Measurements from ENCODE around the gene FAM13A.

The FAM13A gene

DNA sequence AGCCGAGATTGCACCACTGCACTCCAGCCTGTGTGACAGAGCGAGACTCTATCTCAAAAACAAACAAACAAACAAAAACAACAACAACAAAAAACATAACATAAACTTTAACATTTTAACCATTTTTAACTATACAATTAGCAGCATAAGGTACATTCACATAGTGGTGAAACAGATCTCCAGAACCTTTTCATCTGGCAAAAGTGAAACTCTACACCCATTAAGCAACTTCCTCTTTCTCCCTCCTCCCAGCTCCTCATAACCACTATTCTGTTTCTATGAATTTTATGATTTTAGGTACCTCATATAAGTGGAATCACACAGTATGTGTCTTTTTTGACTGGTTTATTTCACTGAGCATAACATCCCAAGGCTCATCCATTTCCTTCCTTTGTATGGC, 103.6 kb downstream of the FAM13A start:
- Histone ChIP-seq H3K4me3 (replicated peaks; ENCODE audit: insufficient read depth, low read length) (no peak overlapping the region), H3K27ac (replicated peaks) (no peak overlapping the region), H3K27me3 (ENCODE audit: insufficient read depth, poor library complexity, severe bottlenecking) (no peaks in the 10 kb centered on the region)
- TF ChIP-seq SPI1 (IDR thresholded peaks at IDR 0.05; ENCODE audit: borderline replicate concordance, low read depth): peak; percentile 59; the same call in 1 of the 2 replicates
- no peak for TF ChIP-seq POLR2AphosphoS5 (IDR thresholded peaks at IDR 0.05; ENCODE audit: low read depth)
- peak in 1 of 2 experiments; percentile 25 for DNase-seq (ENCODE audit: low read depth in 1 of 2, low spot score in 1 of 2)

DNA sequence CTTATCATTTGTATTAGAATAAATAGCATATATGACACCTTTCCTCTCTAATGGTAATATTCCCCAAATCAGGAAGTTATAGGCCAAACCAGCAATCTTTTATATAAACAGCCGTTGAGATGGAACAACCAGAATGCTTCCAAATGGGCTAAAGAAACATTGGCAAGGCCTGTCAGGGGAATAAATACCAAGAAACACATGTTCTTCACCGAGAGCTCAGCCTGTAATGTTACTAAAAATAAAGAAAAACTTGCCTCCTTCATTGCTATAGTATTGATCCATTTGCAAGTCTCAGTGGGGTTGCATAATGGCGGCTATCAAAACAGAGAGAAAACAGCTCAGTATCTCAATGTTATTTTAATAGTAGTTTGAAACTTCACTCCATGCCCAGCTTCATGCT, 104.9 kb downstream of the FAM13A start:
- TF ChIP-seq POLR2AphosphoS5 (IDR thresholded peaks at IDR 0.05; ENCODE audit: low read depth) (no peak), SPI1 (IDR thresholded peaks at IDR 0.05; ENCODE audit: borderline replicate concordance, low read depth) (no peak), GABPA (IDR thresholded peaks at IDR 0.05; ENCODE audit: low read depth) (no peak)
- TF ChIP-seq, protein P1, sequence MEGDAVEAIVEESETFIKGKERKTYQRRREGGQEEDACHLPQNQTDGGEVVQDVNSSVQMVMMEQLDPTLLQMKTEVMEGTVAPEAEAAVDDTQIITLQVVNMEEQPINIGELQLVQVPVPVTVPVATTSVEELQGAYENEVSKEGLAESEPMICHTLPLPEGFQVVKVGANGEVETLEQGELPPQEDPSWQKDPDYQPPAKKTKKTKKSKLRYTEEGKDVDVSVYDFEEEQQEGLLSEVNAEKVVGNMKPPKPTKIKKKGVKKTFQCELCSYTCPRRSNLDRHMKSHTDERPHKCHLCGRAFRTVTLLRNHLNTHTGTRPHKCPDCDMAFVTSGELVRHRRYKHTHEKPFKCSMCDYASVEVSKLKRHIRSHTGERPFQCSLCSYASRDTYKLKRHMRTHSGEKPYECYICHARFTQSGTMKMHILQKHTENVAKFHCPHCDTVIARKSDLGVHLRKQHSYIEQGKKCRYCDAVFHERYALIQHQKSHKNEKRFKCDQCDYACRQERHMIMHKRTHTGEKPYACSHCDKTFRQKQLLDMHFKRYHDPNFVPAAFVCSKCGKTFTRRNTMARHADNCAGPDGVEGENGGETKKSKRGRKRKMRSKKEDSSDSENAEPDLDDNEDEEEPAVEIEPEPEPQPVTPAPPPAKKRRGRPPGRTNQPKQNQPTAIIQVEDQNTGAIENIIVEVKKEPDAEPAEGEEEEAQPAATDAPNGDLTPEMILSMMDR (IDR thresholded peaks at IDR 0.05; ENCODE audit: insufficient read depth, low read length): no peak
- TF ChIP-seq, protein P2, sequence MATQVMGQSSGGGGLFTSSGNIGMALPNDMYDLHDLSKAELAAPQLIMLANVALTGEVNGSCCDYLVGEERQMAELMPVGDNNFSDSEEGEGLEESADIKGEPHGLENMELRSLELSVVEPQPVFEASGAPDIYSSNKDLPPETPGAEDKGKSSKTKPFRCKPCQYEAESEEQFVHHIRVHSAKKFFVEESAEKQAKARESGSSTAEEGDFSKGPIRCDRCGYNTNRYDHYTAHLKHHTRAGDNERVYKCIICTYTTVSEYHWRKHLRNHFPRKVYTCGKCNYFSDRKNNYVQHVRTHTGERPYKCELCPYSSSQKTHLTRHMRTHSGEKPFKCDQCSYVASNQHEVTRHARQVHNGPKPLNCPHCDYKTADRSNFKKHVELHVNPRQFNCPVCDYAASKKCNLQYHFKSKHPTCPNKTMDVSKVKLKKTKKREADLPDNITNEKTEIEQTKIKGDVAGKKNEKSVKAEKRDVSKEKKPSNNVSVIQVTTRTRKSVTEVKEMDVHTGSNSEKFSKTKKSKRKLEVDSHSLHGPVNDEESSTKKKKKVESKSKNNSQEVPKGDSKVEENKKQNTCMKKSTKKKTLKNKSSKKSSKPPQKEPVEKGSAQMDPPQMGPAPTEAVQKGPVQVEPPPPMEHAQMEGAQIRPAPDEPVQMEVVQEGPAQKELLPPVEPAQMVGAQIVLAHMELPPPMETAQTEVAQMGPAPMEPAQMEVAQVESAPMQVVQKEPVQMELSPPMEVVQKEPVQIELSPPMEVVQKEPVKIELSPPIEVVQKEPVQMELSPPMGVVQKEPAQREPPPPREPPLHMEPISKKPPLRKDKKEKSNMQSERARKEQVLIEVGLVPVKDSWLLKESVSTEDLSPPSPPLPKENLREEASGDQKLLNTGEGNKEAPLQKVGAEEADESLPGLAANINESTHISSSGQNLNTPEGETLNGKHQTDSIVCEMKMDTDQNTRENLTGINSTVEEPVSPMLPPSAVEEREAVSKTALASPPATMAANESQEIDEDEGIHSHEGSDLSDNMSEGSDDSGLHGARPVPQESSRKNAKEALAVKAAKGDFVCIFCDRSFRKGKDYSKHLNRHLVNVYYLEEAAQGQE (IDR thresholded peaks at IDR 0.05; ENCODE audit: insufficient replicate concordance, low read depth): no peak
- DNase-seq (ENCODE audit: low read depth in 1 of 2, low spot score in 1 of 2): no peak
- no peak overlapping the region for H3K27ac ChIP-seq (replicated peaks)
- no peaks in the 10 kb centered on the region for H3K27me3 ChIP-seq (ENCODE audit: insufficient read depth, poor library complexity, severe bottlenecking)
- no peak overlapping the region for H3K4me3 ChIP-seq (replicated peaks; ENCODE audit: insufficient read depth, low read length)

DNA sequence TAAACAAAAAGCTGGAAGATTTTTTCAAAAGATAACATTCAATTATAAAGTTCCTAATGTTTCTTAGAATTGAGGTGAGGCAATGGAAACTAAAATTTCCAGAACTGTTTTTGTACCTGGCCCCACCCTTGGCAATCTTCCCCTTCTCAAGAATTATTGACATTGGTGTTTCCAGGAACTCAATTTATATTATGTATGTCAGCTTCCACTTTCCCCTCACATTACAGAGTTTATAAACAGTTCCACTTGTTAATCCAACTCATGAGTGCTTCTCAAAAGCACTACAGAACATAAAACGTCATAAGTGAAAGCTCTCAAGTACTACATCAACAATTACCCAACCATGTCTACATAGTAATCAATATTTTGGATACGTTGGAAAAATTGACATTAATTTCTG, 107.4 kb downstream of the FAM13A start:
- DNase-seq (ENCODE audit: low read depth in 1 of 2, low spot score in 1 of 2): no peak
- TF ChIP-seq, protein P2 (IDR thresholded peaks at IDR 0.05; ENCODE audit: insufficient replicate concordance, low read depth): no peak
- TF ChIP-seq, protein P1 (IDR thresholded peaks at IDR 0.05; ENCODE audit: insufficient read depth, low read length): no peak
- TF ChIP-seq SPI1 (IDR thresholded peaks at IDR 0.05; ENCODE audit: borderline replicate concordance, low read depth) (no peak), POLR2AphosphoS5 (IDR thresholded peaks at IDR 0.05; ENCODE audit: low read depth) (no peak), GABPA (IDR thresholded peaks at IDR 0.05; ENCODE audit: low read depth) (no peak)

DNA sequence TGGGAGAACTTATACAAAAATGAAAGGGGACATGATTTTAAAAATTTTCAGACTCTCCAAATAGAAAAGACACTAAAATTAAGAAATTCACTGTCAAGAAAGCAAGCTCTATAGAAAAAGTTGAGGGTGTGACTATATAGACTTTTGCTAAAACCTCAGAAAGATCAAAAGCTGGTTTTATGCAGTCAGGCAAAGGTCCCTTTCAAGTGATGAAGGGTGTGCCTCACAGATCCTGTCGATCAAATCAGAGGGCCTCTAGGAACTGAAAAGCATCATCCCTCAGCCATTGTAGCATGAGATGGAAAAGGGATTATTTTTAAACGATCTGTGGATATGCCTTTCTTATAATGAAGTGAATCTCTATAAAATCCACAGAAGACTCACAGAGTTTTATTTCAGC, 116.5 kb downstream of the FAM13A start:
- no peak for DNase-seq (ENCODE audit: low read depth in 1 of 2, low spot score in 1 of 2)
- Histone ChIP-seq H3K4me3 (replicated peaks; ENCODE audit: insufficient read depth, low read length) (no peak overlapping the region), H3K27me3 (ENCODE audit: insufficient read depth, poor library complexity, severe bottlenecking) (no peaks in the 10 kb centered on the region), H3K27ac (replicated peaks) (no peak overlapping the region)
- TF ChIP-seq POLR2AphosphoS5 (IDR thresholded peaks at IDR 0.05; ENCODE audit: low read depth) (no peak), SPI1 (IDR thresholded peaks at IDR 0.05; ENCODE audit: borderline replicate concordance, low read depth) (no peak), GABPA (IDR thresholded peaks at IDR 0.05; ENCODE audit: low read depth) (no peak)
- TF ChIP-seq, protein P1 (IDR thresholded peaks at IDR 0.05; ENCODE audit: insufficient read depth, low read length): no peak
- TF ChIP-seq, protein P2 (IDR thresholded peaks at IDR 0.05; ENCODE audit: insufficient replicate concordance, low read depth): no peak

More for the DNA sequence above, 107.4 kb downstream of the FAM13A start:
- H3K27ac ChIP-seq (replicated peaks): no peak overlapping the region
- no peak overlapping the region for H3K4me3 ChIP-seq (replicated peaks; ENCODE audit: insufficient read depth, low read length)
- H3K27me3 ChIP-seq (ENCODE audit: insufficient read depth, poor library complexity, severe bottlenecking): no peaks in the 10 kb centered on the region

Data from HL-60 (cell line).